ENCODE data around the gene ZMIZ2.
A peak's percentile ranks its signal among the peaks of the same experiment; 100 is the strongest.
"Not testable (repeated sequence)": the region's sequence is repeated elsewhere in the genome, so short reads cannot be mapped to it uniquely, and the experiment has no call there.

Gene ZMIZ2

DNA sequence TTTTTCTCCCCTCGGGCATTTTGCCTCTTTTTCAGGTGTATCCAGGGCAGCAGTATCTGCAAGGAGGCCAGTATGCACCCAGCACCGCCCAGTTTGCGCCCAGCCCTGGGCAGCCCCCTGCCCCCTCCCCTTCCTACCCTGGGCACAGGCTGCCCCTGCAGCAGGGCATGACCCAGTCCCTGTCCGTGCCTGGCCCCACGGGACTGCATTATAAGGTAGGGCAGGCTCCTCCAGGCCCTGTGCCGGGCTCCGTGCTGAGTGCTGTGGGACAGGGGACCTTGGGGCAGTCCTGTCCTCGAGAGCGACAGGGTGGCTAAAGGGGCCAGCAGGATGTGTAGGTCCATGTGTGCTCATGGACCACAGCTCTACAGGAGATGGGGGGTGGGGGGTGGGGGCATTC lies 10.6 kb downstream of the ZMIZ2 start:
- DNase-seq, result no peak

DNA sequence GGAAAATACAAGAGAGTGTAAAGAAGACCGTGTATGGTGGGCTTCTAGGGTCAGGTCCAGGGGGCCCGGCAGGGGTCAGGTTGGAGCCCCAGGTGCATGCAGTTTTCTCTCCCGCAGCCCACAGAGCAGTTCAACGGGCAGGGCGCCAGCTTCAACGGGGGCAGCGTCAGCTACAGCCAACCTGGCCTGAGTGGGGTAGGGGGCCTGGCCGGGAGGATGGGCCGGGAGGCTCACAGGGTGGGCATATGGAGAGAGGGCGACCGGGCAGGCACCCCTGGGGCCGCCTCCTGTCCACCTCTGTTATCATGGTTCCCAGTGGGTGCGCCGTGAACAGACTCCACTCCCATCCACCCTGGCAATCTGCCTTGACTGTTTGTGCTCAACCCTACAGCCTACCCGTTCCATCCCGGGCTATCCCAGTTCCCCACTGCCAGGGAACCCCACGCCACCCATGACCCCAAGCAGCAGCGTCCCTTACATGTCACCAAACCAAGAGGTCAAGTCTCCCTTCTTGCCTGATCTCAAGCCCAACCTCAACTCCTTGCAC lies 11.5 kb downstream of the ZMIZ2 start:
- no peak for DNase-seq

DNA sequence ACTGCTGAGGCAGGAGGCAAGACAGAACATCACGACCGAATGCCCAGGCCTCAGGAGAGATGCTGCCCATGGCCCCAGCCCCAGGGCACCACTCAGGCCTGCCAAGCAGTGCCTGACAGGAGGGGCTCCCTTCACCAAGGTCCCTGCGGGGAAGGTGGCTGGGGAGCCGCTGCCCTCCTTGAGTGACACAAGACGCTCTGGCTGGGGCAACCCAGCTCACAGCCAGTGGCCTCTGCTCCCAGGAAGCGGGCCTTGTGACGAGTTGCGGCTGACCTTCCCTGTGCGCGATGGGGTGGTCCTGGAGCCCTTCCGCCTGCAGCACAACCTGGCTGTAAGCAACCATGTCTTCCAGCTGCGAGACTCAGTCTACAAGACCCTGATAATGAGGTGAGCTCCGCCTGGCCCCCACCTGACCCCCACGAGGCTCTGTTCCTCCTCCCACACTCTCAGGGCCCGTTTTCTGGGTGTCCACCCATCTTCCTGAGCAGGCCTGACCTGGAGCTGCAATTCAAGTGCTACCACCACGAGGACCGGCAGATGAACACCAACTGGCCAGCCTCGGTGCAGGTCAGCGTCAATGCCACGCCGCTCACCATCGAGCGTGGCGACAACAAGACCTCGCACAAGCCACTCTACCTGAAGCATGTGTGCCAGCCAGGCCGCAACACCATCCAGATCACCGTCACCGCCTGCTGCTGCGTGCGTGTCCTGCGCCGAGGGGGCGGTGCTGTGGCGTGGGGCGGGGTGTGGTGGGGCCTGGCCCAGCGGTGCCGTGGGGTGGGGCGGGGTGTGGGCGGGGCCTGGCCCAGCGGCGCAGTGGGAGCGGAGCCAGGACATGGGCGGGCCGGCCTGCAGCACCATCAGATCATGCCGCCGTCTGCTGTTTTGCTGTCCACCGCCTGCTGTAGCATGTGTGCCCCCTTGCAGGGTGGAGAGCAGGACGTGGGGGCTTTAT lies 12.8 kb downstream of the ZMIZ2 start:
- no peak for DNase-seq

DNA sequence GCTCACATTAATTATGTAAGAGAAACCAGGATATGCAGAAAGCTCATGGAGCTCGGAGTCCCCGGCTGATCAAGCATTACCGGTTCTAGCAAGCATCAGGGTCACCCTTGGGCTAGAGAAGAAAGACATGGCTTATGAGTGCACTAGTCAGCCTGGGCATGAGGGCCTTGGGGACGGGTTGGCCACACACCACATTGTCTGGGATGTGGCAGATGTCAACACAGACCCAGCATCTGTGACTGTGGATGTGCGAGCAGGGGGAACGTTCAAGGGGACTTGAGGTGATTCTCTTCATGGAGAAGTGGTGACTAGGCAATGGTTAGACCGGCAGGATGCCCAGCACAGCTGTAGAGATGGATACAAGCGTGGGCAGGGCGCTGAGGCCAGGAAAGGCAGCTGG lies 13.7 kb downstream of the ZMIZ2 start:
- no peak for DNase-seq

DNA sequence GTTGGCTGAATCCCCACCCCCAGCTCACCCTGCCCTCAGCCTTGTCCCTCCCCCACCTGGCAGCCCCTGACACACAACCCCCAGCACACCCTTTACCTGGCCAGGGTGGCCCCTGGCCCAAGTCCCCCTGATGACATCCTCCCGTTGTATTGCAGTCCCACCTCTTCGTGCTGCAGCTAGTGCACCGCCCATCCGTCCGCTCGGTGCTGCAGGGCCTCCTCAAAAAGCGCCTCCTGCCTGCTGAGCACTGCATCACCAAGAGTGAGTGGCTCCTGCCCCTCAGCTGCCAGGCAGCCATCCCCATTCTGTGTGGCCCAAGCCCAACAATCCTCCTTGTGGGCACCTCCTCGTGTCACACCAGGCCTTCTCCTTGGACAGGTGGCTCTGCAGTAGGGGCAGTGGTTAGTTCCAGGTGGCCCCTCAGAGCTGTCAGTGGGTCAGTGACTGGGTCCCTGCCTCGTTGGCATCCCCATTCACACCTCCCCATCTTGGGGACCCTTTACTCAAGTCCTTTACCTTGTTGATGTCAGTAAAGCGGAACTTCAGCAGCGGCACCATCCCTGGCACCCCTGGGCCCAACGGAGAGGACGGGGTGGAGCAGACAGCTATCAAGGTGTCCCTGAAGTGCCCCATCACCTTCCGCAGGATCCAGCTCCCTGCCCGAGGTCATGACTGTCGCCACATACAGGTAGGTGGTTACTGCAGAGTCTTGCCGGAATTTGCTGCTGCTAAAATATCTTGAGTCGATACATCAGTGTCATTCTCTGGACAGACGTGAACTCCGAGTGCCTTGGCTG lies 14.3 kb downstream of the ZMIZ2 start:
- no peak for DNase-seq

DNA sequence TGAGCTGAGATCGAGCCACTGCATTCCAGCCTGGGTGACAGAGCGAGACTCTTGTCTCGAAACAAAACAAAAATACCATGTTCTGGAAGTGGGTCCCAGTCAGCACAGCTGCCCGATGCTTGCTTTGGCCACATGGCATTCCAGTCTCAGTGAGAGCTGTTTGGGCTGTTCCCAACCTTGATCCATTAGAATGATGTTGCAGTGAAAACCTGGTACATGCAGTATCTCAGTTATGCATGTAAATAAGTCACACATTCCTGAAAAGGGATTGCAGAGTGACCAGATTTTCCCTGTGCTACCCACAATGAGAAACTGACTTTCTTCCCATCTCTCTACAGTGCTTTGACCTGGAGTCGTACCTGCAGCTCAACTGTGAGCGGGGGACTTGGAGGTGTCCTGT lies 15.4 kb downstream of the ZMIZ2 start:
- no peak for DNase-seq

DNA sequence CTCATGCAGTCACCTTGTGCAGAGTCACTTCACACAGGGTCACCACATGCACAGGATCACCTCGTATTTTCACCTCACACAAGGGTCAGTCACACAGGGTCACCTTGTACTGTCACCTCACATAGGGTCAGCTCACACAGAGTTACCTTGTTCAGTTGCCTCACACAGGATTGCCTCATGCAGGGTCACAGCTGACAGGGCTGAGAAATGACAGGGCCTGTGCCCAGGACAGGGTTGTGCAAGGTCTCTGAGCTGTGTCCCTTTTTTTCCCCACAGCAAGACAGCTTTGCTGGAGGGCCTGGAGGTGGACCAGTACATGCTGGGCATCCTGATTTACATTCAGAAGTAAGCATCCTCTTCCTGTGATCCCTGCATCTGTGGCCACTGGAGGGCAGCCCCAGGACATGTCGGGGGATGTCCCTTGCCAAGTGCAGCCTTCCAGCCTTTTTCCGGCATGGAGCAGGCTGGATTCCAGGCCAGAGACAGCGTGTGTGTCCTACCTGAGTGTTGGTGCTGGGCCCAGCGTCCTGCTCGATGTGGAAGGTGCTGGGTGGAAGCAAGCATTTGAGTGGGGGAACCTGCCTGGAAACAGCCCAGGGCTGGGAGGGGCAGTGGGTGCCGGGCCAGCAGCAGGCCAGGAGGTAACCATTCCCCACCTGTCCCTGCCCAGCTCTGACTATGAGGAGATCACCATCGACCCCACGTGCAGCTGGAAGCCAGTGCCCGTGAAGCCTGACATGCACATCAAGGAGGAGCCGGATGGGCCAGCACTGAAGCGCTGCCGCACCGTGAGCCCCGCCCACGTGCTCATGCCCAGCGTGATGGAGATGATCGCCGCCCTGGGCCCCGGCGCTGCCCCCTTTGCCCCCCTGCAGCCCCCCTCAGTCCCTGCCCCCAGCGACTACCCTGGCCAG lies 16.3 kb downstream of the ZMIZ2 start:
- DNase-seq, result no peak

DNA sequence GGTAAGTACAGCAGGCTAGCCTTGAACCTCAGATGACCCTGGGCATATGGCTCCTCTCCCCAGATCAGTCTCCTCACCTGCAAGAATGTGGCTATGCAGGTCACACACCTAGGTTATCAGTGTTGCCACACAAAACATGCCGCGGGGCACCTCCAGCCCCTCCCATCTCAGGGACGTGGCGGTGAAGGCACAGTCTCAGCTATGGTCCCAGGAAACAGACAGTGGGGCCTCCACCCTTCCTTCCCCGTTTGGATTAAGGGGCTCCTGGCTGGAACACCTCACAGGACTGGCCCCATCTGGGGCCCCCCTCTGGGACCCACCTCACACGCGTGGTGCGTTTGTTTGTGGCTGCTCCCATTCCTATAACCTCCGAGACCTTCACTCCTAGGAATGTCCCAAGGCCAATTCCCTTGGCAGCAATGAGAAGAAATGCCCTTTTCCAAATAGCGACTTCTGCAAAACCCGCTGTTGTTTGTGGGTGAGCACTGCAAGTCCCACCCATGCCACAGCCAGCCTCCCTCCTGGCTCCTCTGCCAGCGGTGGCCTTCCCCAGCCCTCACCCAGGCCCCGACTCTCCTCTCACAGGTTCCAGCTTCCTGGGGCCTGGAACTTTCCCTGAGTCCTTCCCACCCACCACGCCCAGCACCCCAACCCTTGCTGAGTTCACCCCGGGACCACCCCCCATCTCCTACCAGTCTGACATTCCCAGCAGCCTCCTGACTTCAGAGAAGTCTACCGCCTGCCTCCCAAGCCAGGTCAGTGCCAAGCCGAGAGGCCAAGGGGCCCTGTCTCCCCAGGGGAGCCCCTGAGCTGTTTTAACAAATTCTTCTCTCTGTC lies 17.1 kb downstream of the ZMIZ2 start:
- DNase-seq, result no peak

DNA sequence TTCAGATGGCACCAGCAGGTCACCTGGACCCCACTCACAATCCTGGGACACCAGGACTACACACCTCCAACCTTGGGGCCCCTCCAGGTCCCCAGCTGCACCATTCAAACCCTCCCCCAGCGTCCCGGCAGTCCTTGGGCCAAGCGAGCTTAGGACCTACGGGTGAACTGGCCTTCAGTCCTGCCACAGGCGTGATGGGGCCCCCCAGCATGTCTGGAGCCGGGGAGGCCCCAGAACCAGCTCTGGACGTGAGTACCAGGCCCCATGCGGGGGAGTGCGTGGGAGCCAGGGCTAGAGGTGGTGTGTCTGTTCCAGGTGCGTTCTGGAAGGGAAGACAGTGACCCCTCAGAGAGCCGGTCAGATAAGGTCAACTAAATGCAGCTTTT lies 17.8 kb downstream of the ZMIZ2 start:
- DNase-seq, result no peak

DNA sequence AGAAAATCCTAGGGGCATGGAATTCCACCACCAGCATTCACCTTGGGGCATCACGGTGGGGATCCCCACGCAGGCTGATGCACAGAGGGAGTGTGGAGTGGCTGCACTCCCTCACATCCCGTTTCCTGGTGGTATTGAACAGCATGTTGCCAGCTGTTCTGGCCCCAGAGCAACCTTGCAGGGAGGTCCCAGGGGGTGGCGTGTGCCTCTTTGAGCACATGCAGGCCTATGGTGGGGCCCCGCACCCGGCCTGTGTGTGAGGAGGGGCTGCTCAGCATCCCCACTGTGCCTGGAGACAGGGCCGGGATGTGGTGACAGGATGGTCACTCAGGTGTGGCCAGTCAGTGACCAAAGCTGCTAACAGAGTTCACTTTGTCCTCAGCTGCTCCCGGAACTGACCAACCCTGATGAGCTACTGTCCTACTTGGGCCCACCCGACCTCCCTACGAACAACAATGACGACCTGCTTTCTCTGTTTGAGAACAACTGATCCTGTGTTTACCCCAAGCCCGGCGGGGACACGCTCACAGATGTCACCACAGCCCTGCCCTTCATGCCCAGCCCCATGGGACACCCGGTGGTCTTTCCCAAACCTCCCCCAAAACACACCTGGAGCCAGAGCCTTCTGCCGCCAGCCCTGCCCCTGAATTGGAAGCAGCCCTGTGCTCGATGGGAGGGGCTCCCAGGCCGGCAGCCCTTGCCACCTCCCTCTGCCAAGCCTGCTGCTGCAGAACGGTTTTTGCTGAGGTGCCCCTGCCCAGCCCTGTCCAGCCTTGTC lies 18.7 kb downstream of the ZMIZ2 start:
- DNase-seq, result no peak

DNA sequence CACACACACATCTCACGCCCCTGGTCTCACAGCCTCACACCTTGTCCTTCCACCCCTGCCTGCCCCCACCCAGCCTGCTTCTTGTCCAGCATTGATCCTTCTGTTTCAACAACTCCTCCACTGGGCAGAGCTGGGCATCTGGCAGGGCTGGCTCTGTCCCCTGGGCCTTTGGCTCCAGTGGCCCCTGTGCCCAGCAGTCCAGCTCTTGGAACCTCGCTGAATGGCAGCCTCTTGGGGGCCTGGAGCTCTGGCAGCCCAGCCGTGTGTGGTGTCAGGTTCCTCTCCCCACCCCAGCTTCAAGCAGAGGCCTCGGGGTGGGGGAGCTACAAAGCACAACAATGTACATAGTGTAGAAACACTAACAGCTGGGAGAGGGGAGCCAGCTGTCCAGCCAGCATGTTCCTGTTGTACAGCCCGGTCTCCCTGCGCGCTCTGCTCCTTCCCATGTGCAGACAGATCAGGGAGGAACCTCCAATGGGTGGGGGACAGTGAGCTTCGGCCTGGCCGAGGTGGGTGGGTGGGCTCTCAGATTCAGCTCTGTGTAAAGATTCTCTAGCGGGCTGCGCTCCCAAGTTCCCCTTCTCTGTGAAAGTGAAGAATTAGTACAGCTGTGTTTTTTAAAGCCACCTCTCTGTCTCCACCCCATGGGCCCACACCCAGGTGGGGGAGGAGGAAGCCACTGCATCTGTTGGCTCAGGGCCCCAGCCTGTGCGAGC lies 19.4 kb downstream of the ZMIZ2 start:
- peak; percentile 50 for DNase-seq

DNA sequence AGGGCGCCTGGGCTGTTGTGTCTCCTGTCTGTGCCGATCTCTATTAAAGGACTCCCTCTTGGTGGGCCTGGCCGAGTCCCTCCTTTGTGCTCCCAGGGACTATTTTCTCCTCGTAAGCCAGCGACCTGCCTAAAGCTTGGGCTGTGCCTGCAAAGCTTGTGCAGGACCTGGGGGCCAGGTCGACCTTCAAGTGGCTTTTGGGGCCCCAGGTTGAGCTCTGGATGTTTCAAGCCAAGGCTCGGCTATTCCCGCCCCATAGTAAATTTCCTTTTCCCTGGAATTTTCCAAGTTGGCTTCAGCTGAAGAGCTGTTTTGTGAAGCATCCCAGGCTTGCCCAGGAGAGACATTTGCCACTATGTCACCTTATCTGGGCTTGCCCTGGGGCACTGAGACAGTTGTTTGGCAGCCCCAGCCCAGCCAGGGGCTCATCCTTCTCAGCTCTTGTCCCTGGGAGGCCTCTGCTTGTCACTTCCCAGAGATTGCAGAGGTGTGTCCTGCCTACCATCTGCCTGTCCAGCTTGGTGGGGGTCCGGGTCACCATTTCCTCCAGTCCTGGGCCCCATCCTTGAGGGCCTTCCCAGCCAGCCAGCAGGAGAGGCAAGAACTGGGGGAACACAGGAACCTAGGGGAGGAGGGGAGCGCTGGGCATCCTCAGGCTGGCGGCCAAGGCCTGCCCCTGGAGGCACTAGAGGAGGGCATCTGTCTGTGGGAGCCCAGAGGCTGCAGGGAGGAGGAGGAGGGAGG lies 20.2 kb downstream of the ZMIZ2 start:
- DNase-seq, result no peak

DNA sequence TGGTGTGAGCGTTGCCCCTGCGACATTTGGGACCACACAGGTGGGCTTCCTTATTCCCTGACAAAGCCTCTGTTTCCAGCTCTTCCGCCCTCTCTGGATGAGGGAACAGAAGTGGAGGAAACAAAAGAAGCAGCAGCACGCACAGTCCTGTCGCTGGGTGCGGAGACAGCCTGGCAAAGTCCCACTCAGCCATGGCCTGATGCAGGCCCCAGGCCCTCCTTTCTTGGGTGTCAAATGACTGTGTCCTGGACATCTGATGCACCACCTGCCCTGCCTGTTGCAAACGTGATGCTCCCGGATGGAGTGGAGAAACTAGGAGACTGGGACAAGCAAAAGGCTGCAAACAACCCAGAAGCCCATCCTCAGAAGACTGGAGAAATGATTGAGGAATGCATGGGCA lies 20.7 kb downstream of the ZMIZ2 start:
- DNase-seq, result no peak

DNA sequence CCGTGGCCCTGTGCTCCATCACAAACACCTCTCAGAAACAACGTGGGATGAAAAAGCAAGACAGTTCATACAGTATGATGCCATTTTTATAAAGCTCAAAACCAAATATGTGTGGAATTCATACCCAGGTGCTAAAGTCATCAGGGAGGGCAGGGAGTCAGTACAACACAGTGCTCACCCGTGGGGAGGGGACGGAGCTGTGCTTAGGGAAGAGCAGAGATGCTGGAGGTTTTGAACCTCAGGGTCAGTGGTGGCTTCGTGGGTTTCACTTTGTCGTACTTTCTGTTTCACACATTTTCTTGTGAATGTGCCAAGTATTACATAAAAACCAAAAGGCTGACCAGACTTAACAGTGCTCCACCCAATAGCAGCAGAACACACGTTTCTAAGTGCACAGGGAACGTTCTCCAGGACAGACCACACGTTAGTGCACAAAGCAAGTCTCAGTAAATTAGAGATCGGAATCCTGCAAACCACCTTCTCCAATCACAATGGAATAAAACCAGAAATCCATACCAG lies 21.2 kb downstream of the ZMIZ2 start:
- DNase-seq, result peak; percentile 59

DNA sequence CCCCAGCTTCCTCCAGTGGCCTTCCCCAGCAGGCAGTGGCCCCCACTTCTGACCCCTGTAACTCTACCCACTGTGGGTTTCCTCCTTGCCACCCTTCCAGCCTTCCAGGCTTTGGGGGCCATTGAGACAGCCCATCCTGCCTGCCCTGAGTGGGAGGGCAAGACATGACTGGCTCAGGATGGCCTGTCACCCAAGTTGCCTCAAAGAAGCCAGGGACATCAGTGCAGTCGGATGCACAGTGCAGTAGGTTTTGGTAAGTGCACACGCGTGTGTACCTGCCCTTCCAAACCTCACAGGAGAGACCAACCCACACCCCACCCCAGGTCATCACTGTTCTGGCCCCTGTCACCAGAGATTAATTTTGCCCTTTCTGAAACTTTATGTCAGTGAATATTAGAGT lies 22.7 kb downstream of the ZMIZ2 start:
- no peak for DNase-seq

DNA sequence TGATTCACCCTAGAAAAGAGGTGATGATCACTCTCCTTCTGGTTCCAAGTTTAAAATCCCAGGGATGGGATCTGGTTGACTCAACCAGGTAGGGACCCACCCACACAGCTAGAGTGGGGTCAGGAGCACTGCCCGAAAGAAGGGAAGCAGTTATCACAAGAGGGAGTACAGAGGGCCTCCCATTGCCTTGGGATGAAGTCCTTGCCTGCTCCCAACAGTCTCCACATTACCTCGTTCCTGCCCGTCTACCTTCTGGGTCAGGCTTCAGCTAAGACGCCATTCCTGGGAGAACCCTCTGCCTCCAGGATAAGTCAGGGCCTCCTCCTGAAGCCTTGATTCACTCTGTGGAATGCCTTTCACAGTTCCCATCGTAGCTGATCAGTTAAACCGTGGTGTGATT lies 23.8 kb downstream of the ZMIZ2 start:
- no peak for DNase-seq

DNA sequence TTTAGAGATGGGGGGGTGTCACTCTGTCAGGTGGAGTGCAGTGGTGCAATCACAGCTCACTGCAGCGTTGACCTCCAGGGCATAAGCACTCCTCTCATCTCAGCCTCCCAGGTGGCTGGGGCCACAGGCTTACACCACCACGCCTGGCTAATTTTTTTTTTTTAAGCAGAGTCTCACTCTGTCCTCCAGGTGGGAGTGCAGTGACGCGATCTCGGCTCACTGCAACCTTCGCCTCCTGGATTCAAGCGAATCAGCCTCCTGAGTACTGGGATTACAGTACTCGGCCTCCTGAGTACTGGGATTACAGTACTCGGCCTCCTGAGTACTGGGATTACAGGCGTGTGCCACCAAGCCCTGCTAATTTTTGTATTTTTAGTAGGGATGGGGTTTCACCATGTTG lies 24.2 kb downstream of the ZMIZ2 start:
- DNase-seq, result no peak

DNA sequence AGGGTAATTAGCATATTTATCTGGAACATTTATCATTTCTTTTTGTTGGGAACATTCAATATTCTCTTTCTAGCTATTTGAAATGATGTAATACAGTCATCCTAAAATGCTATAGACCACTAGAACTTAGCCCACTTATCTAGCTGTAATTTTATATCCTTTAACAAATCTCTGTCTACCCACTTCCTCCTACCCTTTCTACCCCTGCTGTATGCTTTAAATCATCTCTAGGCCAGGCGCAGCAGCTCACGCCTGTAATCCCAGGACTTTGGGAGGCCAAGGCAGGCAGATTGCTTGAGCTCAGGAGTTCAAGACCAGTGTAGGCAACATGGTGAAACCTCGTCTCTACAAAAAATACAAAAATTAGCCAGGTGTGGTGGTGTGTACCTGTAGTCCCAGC lies 25.8 kb downstream of the ZMIZ2 start:
- not testable (repeated sequence) for DNase-seq

Measured in fibroblast of skin of back (primary cell).